Tongue (tissue), 2 donors: Measurements from ENCODE around the gene NEURL1. TPM values are rescaled to one million over a fixed set of nuclear protein-coding genes. Genes with fewer than 3 reads are reported as not detected.

Source experiments
- DNase-seq: peaks from one replicate; pipeline ENCODE4 v3.0.0-alpha.2; 2015
- total RNA-seq: library from RNA; depleted of rRNA; stranded (reverse); fragments of >200 nt; gene quantifications from one replicate; pipeline ENCODE4 v1.2.3, GENCODE V29; 2014

The NEURL1 gene
- 46.2 TPM for total RNA-seq

GRCh38 chr10:103493362-103493915 is at the start of gene NEURL1:
NEURL1 (plus strand) TSS chr10:103493705; CDS start chr10:103494388, 683 bp downstream.
- DNase-seq = peak; percentile 83

GRCh38 chr10:103444478-103444877 is 49.0 kb upstream of the NEURL1 start:
- no peak for DNase-seq

- no peak for DNase-seq
These were observed 48.1 kb upstream of the NEURL1 start for GRCh38 chr10:103445366-103445765.

- DNase-seq = no peak
These were observed 47.5 kb upstream of the NEURL1 start for GRCh38 chr10:103445767-103446567.

- no peak for DNase-seq
These were observed 46.3 kb upstream of the NEURL1 start for GRCh38 chr10:103447187-103447586.

GRCh38 chr10:103448746-103449145 is 44.8 kb upstream of the NEURL1 start:
- DNase-seq = no peak

GRCh38 chr10:103449208-103450144 is 44.0 kb upstream of the NEURL1 start:
- DNase-seq = no peak

- DNase-seq = no peak
These were observed 43.3 kb upstream of the NEURL1 start for GRCh38 chr10:103450201-103450695.

- peak; percentile 40 for DNase-seq
These were observed 42.3 kb upstream of the NEURL1 start for GRCh38 chr10:103451091-103451813.

- DNase-seq = peak; percentile 91
These were observed 41.5 kb upstream of the NEURL1 start, which contains the start of gene CALHM2 for GRCh38 chr10:103451831-103452505. CALHM2 (minus strand) TSS chr10:103452370; CDS start chr10:103449941, 2,429 bp downstream.

- no peak for DNase-seq
These were observed 40.8 kb upstream of the NEURL1 start for GRCh38 chr10:103452506-103453230.

- DNase-seq = no peak
These were observed 39.5 kb upstream of the NEURL1 start for GRCh38 chr10:103454026-103454425.

GRCh38 chr10:103455235-103455634 is 38.3 kb upstream of the NEURL1 start:
- no peak for DNase-seq

- DNase-seq = no peak
These were observed 37.3 kb upstream of the NEURL1 start for GRCh38 chr10:103456074-103456660.

GRCh38 chr10:103457176-103457712 is 36.3 kb upstream of the NEURL1 start:
- peak; percentile 14 for DNase-seq

GRCh38 chr10:103457896-103458583 is 35.5 kb upstream of the NEURL1 start:
- no peak for DNase-seq

GRCh38 chr10:103458720-103459119 is 34.8 kb upstream of the NEURL1 start, which contains the start of gene CALHM1:
CALHM1 (minus strand) TSS chr10:103458900; CDS start chr10:103458751, 149 bp downstream.
- DNase-seq = peak; percentile 33

GRCh38 chr10:103459615-103460014 is 33.9 kb upstream of the NEURL1 start:
- DNase-seq = no peak

- no peak for DNase-seq
These were observed 30.0 kb upstream of the NEURL1 start for GRCh38 chr10:103463499-103463898.
